Body of pancreas (tissue), 4 donors: ENCODE results near the gene SLC35E1.

Experiments
- POLR2A ChIP-seq, 3 donors: fragments of 450-650 bp; IDR thresholded peaks; one replicate each; pipeline ENCODE4 v1.6.1; 2016; ENCODE audit warnings: antibody characterized with exemption in 3 of 3, mild to moderate bottlenecking in 2 of 3
- TF ChIP-seq, protein P1 (sequence below), 7 experiments: fragments of 450-650 bp in 4 of 7; fragments of 200-600 bp in 3 of 7; sonication (generic) in 3 of 7; IDR thresholded peaks; one replicate each; pipeline ENCODE4 v1.5.1; 2016 to 2019; ENCODE audit warnings: antibody characterized with exemption in 7 of 7

DNA sequence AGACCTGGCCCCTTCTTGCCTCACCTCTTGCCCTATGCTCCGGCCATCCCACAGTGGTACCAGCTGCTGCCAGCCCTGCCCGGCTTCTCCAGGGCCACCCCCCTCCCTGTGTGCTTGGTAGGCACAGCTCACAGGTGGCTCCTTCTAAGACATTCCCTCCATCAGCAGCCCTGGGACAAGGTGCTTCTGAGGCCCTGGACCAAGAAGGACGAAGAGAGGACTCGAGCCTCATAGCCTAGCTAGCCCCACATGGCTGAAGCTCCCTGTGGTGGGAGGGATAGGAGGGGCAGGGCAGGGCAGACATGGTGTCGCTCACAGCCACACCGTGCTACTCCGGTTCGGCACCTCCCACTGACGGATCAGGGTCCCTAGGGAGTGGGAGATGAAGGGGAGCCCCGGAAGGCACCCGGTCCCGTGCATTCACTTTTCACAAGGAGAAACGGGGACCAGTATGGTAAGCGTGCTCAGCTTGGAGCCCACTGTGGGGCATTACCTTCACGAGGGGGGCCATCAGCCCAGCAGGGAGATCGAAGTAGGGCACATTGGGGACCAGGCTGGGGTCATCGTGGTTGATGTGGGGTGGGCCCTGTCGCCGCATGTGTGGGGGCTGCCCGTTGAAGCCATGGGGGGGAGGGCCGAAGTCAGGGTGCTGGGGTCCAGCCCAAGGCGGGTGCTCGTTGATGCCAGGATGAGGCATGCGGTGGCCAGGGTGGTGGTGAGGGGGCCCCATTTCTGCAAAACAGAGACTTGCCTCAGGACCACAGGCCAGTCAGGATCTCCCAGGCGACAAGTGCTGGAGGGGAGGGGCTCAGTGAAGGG, 49.4 kb downstream of the SLC35E1 start:
- TF ChIP-seq, protein P1, sequence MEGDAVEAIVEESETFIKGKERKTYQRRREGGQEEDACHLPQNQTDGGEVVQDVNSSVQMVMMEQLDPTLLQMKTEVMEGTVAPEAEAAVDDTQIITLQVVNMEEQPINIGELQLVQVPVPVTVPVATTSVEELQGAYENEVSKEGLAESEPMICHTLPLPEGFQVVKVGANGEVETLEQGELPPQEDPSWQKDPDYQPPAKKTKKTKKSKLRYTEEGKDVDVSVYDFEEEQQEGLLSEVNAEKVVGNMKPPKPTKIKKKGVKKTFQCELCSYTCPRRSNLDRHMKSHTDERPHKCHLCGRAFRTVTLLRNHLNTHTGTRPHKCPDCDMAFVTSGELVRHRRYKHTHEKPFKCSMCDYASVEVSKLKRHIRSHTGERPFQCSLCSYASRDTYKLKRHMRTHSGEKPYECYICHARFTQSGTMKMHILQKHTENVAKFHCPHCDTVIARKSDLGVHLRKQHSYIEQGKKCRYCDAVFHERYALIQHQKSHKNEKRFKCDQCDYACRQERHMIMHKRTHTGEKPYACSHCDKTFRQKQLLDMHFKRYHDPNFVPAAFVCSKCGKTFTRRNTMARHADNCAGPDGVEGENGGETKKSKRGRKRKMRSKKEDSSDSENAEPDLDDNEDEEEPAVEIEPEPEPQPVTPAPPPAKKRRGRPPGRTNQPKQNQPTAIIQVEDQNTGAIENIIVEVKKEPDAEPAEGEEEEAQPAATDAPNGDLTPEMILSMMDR (IDR thresholded peaks at IDR 0.05): no peak
- TF ChIP-seq POLR2A (IDR thresholded peaks at IDR 0.05): no peak
